B cell (primary cell): Measurements from ENCODE around the gene CRELD2. TPM values are rescaled to one million over a fixed set of nuclear protein-coding genes. Genes with fewer than 3 reads are reported as not detected.

Experiments used
- ATAC-seq: fragments of 200-7000 bp; cut with Tn5 transposase; one replicate; pipeline ENCODE4 v1.10.0; 2021; ENCODE audit warnings: low read depth, mild to moderate bottlenecking, moderate number of reproducible peaks, moderate library complexity
- CTCF ChIA-PET: fragments of 350-600 bp; sonication (Branson Sonifier 250); formaldehyde crosslinking; loops from one replicate; lab custom pipeline; 2021; ENCODE audit warnings: antibody characterized with exemption, inconsistent platforms; lab: Charles Lee
- POLR2A ChIA-PET: fragments of 350-600 bp; sonication (Branson Sonifier 250); formaldehyde crosslinking; loops from one replicate; lab custom pipeline; 2021; ENCODE audit warnings: antibody characterized with exemption; lab: Charles Lee
- DNase-seq: peaks from one replicate; pipeline ENCODE4 v3.0.0; 2013
- H2AFZ ChIP-seq: 2 replicates; pipeline ENCODE4 v1.6.1; 2012; ENCODE audit warnings: mild to moderate bottlenecking, low read depth, low read length; ENCODE audit not compliant: insufficient read depth, poor library complexity, severe bottlenecking
- H3K27ac ChIP-seq, 2 donors: 1 replicate in 1 of 2; 2 replicates in 1 of 2; pipeline ENCODE4 v1.5.1; 2012 to 2013; ENCODE audit warnings: low read length in 2 of 2, mild to moderate bottlenecking in 2 of 2, moderate library complexity in 1 of 2
- H3K27me3 ChIP-seq, 4 experiments: fragments of 200-600 bp in 1 of 4; sonication (generic) in 1 of 4; replicated peaks in 1 of 4; 1 replicate in 2 of 4; 2 replicates in 2 of 4; pipeline versions ENCODE4 v1.6.1 to v1.7.0; 2013 to 2016; ENCODE audit warnings: low read length in 3 of 4, mild to moderate bottlenecking in 2 of 4, mixed read lengths in 1 of 4, moderate library complexity in 1 of 4; ENCODE audit not compliant: insufficient read depth in 4 of 4, control insufficient read depth in 3 of 4; ENCODE audit errors: control extremely low read depth in 1 of 4
- H3K36me3 ChIP-seq, 2 experiments: replicated peaks in 1 of 2; 1 replicate in 1 of 2; 2 replicates in 1 of 2; pipeline versions ENCODE4 v1.6.1 to v1.7.1; 2013; ENCODE audit warnings: low read length in 1 of 2; ENCODE audit not compliant: insufficient read depth in 2 of 2, control insufficient read depth in 1 of 2; ENCODE audit errors: control extremely low read depth in 1 of 2, extremely low read depth in 1 of 2
- H3K4me1 ChIP-seq, 2 donors: fragments of 200-600 bp in 1 of 2; sonication (generic) in 1 of 2; 1 replicate in 1 of 2; 2 replicates in 1 of 2; pipeline versions ENCODE4 v1.5.1 to v1.6.1; 2013 to 2017; ENCODE audit warnings: low read length in 2 of 2; ENCODE audit not compliant: control insufficient read depth in 2 of 2, insufficient read depth in 2 of 2
- H3K4me2 ChIP-seq: replicated peaks from 2 replicates; pipeline ENCODE3; 2012; ENCODE audit warnings: mild to moderate bottlenecking, low read depth, low read length; ENCODE audit not compliant: poor library complexity, severe bottlenecking
- H3K4me3 ChIP-seq, 5 experiments: fragments of 200-600 bp in 1 of 5; sonication (generic) in 1 of 5; 1 replicate in 3 of 5; 2 replicates in 2 of 5; pipeline versions ENCODE4 v1.5.1 to v1.7.0; 2011 to 2016; ENCODE audit warnings: low read length in 4 of 5, mild to moderate bottlenecking in 4 of 5, low read depth in 2 of 5, control low read depth in 1 of 5, moderate library complexity in 1 of 5; ENCODE audit not compliant: insufficient read depth in 1 of 5; ENCODE audit errors: control extremely low read depth in 1 of 5, extremely low read depth in 1 of 5
- H3K79me2 ChIP-seq: fragments of 200-600 bp; sonication (generic); one replicate; pipeline ENCODE4 v1.6.0; 2016; ENCODE audit warnings: low read length; ENCODE audit not compliant: control insufficient read depth, insufficient read depth
- H3K9ac ChIP-seq: fragments of 200-600 bp; sonication (generic); 2 replicates; pipeline ENCODE4 v1.6.1; 2017; ENCODE audit warnings: mild to moderate bottlenecking, low read length, moderate library complexity
- H3K9me3 ChIP-seq, 3 donors: one replicate each; pipeline versions ENCODE4 v1.6.1 to v1.7.1; 2013; ENCODE audit warnings: low read length in 2 of 3; ENCODE audit not compliant: control insufficient read depth in 2 of 3, insufficient read depth in 1 of 3; ENCODE audit errors: control extremely low read depth in 1 of 3
- H4K20me1 ChIP-seq: 2 replicates; pipeline ENCODE4 v1.6.0; 2012; ENCODE audit warnings: mild to moderate bottlenecking, low read length; ENCODE audit not compliant: insufficient read depth, control insufficient read depth, poor library complexity, severe bottlenecking
- H3K27ac Mint-ChIP-seq: one replicate; pipeline ENCODE4 v1.8.0; 2021; ENCODE audit warnings: mixed read lengths
- H3K27me3 Mint-ChIP-seq: one replicate; pipeline ENCODE4 v1.8.0; 2021; ENCODE audit warnings: mixed read lengths
- H3K4me1 Mint-ChIP-seq: one replicate; pipeline ENCODE4 v1.8.0; 2021; ENCODE audit warnings: mixed read lengths
- H3K4me3 Mint-ChIP-seq: one replicate; pipeline ENCODE4 v1.8.0; 2021; ENCODE audit warnings: mixed read lengths
- H3K9me3 Mint-ChIP-seq: one replicate; pipeline ENCODE4 v1.8.0; 2022; ENCODE audit warnings: mixed read lengths; ENCODE audit not compliant: insufficient read depth
- EZH2 ChIP-seq: IDR thresholded peaks from 2 replicates; pipeline ENCODE4 v1.6.1; 2012; ENCODE audit warnings: borderline replicate concordance, low read depth, mild to moderate bottlenecking, moderate library complexity, low read length; ENCODE audit not compliant: insufficient read depth, poor library complexity, severe bottlenecking
- WGBS: methylation state at CpG from one replicate; pipeline ENCODE4 v1.1.5; 2013; ENCODE audit warnings: missing lambda C conversion rate; ENCODE audit not compliant: insufficient coverage; 5-methylcytosine and 5-hydroxymethylcytosine counted together
- intact Hi-C: fragments of 100-400 bp; cut with micrococcal nuclease; formaldehyde crosslinking; loops from one replicate; pipeline ENCODE4 v1.10.0; 2022
- polyA plus RNA-seq: library from polyadenylated mRNA; depleted of rRNA; stranded (reverse); fragments of >200 nt; gene quantifications from 2 replicates; pipeline ENCODE4 v1.2.3, GENCODE V29; 2012
- total RNA-seq, 2 donors: library from RNA; stranded (reverse); fragments of 120-200 nt in 1 of 2; gene quantifications; 1 replicate in 1 of 2; 2 replicates in 1 of 2; pipeline versions ENCODE4 v1.2.3 to v1.2.4, GENCODE V29; 2013 to 2022
- TF ChIP-seq, protein P1 (sequence below): fragments of 200-600 bp; IDR thresholded peaks from one replicate; pipeline ENCODE4 v1.8.0; 2022; ENCODE audit warnings: antibody characterized with exemption, mild to moderate bottlenecking

Gene CRELD2
- total and polyA plus RNA-seq, 2 donors (not counting 1 experiment from before 2014, with no cell fraction given), result 35.9 to 41.9 TPM

DNA sequence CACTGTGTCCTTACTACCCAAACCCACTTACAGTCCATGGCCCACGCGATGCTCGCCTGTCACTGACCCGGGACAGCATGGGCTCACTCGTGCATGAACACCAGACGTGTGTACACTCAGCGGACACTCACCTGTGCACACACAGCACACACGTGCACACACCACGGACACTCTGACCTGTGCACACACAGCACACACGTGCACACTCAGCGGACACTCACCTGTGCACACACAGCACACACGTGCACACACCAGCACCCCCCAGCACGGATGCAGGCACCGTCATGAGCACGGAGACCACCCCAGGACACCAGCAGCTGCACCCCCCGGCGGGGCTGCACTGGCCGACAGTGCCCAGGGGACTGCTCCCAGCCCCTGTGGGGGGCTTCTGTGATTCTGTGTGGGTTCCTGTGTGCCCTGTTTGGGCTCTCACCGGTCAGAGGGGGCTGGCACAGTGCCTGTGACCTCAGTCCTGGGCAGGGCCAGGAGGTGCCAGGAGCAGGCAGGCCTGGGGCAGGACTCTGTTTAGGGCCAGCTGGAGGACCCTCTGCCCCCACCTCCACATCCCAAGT, 20.2 kb downstream of the CRELD2 start:
- intact Hi-C loops, result loop anchor here (10.0 kb wide), 1 partner anchor 536 kb away; the partner anchor contains the start of gene SBF1
- H3K27me3 ChIP-seq, result no peaks in the 10 kb centered on the region
- no peaks in the 10 kb centered on the region for H4K20me1 ChIP-seq
- no peak overlapping the region for H2AFZ ChIP-seq
- no peak overlapping the region for H3K9ac ChIP-seq
- H3K9me3 Mint-ChIP-seq, result no peaks in the 10 kb centered on the region
- no peaks in the 10 kb centered on the region for H3K36me3 ChIP-seq
- WGBS, result 87% methylated on average over 18 of the region's 19 CpGs
- H3K4me3 ChIP-seq, result no peak overlapping the region
- H3K4me3 Mint-ChIP-seq, result no peak overlapping the region
- H3K27ac ChIP-seq, result no peak overlapping the region
- no peaks in the 10 kb centered on the region for H3K27me3 Mint-ChIP-seq
- ChIA-PET CTCF (interaction anchor here (1.9 kb wide), 1 partner anchor 8 kb away, joined by 6 read pairs; no protein-coding TSS in a partner anchor), POLR2A (interaction anchor here (0.8 kb wide), 1 partner anchor 24 kb away, joined by 3 read pairs; no protein-coding TSS in a partner anchor)
- H3K4me1 ChIP-seq, result peaks cover 20 to 30% of the 10 kb centered on the region in 2 donors
- ATAC-seq, result no peak
- H3K4me2 ChIP-seq, result no peak overlapping the region
- H3K9me3 ChIP-seq, result peaks cover 0 to 11% (median 0%) of the 10 kb centered on the region in 3 donors
- no peak for DNase-seq
- H3K4me1 Mint-ChIP-seq, result peaks cover 13% of the 10 kb centered on the region
- no peak for TF ChIP-seq EZH2
- TF ChIP-seq, protein P1, sequence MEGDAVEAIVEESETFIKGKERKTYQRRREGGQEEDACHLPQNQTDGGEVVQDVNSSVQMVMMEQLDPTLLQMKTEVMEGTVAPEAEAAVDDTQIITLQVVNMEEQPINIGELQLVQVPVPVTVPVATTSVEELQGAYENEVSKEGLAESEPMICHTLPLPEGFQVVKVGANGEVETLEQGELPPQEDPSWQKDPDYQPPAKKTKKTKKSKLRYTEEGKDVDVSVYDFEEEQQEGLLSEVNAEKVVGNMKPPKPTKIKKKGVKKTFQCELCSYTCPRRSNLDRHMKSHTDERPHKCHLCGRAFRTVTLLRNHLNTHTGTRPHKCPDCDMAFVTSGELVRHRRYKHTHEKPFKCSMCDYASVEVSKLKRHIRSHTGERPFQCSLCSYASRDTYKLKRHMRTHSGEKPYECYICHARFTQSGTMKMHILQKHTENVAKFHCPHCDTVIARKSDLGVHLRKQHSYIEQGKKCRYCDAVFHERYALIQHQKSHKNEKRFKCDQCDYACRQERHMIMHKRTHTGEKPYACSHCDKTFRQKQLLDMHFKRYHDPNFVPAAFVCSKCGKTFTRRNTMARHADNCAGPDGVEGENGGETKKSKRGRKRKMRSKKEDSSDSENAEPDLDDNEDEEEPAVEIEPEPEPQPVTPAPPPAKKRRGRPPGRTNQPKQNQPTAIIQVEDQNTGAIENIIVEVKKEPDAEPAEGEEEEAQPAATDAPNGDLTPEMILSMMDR, result no peak
- H3K79me2 ChIP-seq, result peaks cover 13% of the 10 kb centered on the region
- H3K27ac Mint-ChIP-seq, result peak overlapping the region; percentile 26
